SK-N-MC (cell line): ENCODE data around the gene SLC37A4.

ENCODE experiments used
- EZH2 ChIP-seq: fragments of 200-600 bp; sonication (generic); IDR thresholded peaks from one replicate; pipeline ENCODE4 v1.6.1; 2017; ENCODE audit warnings: antibody characterized with exemption
- POLR2AphosphoS5 ChIP-seq: IDR thresholded peaks from 2 replicates; pipeline ENCODE4 v1.6.1; 2012; ENCODE audit warnings: mild to moderate bottlenecking, low read depth, low read length, borderline replicate concordance

- no peak for TF ChIP-seq EZH2
- TF ChIP-seq POLR2AphosphoS5, result no peak
Measured at GRCh38 chr11:119030029-119030328, 698 bp downstream of the SLC37A4 start.
